GM19240 (cell line): Measurements from ENCODE around the gene UGT2B15.
"Not testable (repeated sequence)": the region's sequence is repeated elsewhere in the genome, so short reads cannot be mapped to it uniquely, and the experiment has no call there.

Experiments
- DNase-seq: peaks from one replicate; pipeline ENCODE4 v3.0.0; 2011; ENCODE audit warnings: low spot score; ENCODE audit not compliant: insufficient read length

The UGT2B15 gene

GRCh38 chr4:68670479-68670939 is at the start of gene UGT2B15:
Gene UGT2B15, minus strand, starts transcription at chr4:68670652. Its CDS starts 34 bp downstream, at chr4:68670618.
- not testable (repeated sequence) for DNase-seq

- no peak for DNase-seq
Observed at GRCh38 chr4:68719075-68719473, 48.6 kb upstream of the UGT2B15 start.

- DNase-seq = no peak
Observed at GRCh38 chr4:68718447-68719074, 48.1 kb upstream of the UGT2B15 start.

DNA sequence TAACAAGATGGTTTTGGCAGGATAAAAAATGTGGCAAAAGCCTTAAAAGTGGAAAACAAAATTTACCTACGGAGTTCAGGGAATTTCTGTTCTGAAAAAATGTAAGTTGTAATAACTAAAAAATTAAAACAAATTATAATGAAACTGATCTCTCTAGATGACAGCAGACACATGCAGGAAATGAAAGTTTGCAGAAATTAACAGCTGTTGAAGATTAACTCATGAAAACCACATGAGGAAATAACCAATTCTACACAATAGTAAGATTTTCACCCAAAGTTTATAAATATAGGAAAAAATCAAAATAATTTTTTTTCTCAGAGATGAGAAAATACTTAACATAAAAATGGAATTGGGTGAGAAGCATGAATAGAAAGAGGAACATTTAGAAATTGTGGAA is 47.5 kb upstream of the UGT2B15 start:
- DNase-seq = no peak

GRCh38 chr4:68714400-68714799 is 43.9 kb upstream of the UGT2B15 start:
- DNase-seq = no peak

- DNase-seq = no peak
Observed at GRCh38 chr4:68712207-68712606, 41.8 kb upstream of the UGT2B15 start.

DNA sequence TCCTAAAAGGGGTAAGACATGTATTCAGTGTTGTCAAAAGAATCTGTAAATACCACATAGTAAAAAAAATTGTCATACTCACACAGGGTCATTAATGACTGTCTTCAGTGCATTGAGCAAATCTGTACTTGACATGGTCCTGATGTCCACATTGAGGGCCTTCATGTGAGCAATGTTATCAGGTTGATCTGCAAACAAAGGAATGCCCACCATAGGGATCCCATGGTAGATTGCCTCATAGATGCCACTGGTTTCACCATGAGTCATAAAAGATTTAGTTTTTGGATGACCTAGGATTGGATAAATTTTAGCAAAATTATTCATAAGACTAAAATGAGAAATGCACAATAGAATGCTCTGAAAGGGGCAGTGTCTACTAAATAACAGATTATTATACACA is 38.1 kb upstream of the UGT2B15 start:
- DNase-seq = no peak

GRCh38 chr4:68703168-68703567 is 32.7 kb upstream of the UGT2B15 start:
- DNase-seq = not testable (repeated sequence)

- DNase-seq = no peak
Observed at GRCh38 chr4:68700152-68700551, 29.7 kb upstream of the UGT2B15 start.

DNA sequence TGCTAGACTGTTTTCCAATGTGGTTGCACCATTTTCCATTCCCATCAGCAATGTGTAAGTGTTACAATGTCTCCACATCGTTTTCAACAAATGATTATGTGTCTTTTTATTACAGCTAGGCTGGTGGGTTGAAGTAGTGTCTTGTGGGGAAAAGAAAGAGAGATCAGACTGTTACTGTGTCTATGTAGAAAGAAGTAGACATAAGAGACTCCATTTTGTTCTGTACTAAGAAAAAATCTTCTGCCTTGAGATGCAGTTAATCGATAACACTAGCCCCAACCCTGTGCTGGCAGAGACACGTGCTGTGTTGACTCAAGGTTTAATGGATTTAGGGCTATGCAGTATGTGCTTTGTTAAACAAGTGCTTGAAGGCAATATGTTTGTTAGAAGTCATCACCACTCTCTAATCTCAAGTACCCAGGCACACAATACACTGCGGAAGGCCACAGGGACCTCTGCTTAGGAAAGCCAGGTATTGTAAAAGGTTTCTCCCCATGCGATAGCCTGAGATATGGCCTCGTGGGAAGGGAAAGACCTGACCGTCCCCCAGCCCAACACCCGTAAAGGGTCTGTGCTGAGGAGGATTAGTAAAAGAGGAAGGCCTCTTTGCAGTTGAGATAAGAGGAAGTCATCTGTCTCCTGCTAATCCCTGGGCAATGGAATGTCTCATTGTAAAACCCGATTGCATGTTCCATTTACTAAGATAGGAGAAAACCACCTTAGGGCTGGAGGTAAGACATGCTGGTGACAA is 23.0 kb upstream of the UGT2B15 start:
- no peak for DNase-seq

GRCh38 chr4:68691186-68691585 is 20.7 kb upstream of the UGT2B15 start:
- DNase-seq = no peak

- no peak for DNase-seq
Observed at GRCh38 chr4:68683034-68683433, 12.6 kb upstream of the UGT2B15 start.

DNA sequence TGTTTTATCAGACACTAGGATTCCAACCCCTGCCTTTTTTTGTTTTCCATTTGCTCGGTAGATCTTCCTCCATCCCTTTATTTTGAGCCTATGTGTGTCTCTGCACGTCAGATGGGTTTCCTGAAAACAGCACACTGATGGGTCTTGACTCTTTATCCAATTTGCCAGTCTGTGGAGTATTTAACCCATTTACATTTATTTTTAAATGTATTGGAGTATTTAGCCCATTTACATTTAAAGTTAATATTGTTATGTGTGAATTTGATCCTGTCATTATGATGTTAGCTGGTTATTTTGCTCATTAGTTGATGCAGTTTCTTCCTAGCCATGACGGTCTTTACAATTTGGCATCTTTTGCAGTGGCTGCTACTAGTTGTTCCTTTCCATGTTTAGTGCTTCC is 10.8 kb upstream of the UGT2B15 start:
- DNase-seq = not testable (repeated sequence)

GRCh38 chr4:68673143-68673542 is 2.7 kb upstream of the UGT2B15 start:
- no peak for DNase-seq

DNA sequence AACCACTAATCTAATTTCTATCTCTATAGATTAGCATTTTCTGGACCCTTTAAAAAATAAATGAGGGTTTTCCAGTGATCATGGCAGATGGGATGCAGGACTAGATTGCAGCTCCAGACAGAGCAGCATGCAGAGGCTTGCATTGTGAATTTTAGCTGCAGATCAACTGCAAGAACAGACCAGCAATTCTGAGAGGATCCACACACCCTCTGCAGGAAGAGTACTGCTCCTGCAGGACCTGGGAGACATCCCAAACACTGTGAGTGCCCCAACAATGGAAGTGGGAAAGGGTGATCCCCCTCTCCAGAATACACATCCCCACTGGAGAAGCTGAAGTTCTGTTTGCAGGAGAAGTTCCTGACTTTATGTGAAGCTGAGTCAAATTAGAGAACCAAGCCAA is 765 bp upstream of the UGT2B15 start:
- DNase-seq = not testable (repeated sequence)

DNA sequence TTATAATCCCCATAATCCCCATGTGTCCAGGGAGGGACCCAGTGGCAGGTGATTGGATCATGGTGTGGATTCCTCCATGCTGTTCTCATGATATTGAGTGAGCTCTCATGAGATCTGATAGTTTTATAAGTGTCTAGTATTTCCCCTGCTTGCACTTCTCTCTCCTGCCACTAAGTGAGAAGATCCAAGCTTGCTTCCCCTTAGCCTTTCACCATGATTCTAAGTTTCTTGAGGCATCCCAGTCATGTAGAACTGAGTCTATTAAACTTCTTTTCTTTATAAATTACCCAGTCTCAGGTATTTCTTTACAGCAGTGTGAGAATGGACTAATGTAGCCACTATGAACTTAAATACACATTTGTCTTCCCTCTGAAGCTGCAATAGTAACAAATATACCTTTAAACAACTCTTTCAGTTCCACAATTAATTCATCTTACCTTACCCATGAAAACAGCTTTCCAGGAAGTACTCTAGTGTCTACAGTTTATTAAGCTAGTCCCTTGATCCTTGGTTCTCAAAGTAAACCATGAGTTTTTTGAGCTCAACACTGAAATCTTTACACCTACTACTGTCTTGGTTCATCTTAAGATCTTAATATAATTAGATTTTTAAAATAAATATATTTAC is 1.8 kb downstream of the UGT2B15 start:
- DNase-seq = not testable (repeated sequence)

DNA sequence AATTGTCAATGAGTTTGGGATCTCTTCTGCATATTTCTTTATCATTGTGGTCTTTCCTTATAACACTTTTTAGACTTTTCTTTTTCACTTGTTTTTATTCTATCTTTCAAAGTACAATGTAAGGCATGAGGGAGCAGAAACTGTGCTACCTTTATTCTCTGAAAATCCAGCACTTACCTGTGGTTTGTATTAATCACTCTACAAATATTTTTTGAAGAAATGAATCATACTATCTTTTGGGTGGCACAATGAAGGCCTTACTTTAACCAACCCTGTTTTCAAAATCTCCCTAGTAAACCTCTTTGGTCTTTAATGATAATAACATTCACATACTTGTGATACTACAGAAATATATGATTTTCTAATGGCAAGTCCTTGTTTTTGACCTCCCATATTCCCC is 2.9 kb downstream of the UGT2B15 start:
- not testable (repeated sequence) for DNase-seq

- not testable (repeated sequence) for DNase-seq
Observed at GRCh38 chr4:68664721-68665120, 5.7 kb downstream of the UGT2B15 start.

GRCh38 chr4:68662836-68663574 is 7.4 kb downstream of the UGT2B15 start:
- DNase-seq = not testable (repeated sequence)

GRCh38 chr4:68658672-68659071 is 11.8 kb downstream of the UGT2B15 start:
- DNase-seq = no peak

- not testable (repeated sequence) for DNase-seq
Observed at GRCh38 chr4:68657022-68657594, 13.3 kb downstream of the UGT2B15 start.
